Panc1 (cell line): ENCODE data around the gene FAM200C. TPM values are rescaled to one million over a fixed set of nuclear protein-coding genes. Genes with fewer than 3 reads are reported as not detected.
A peak's percentile ranks its signal among the peaks of the same experiment; 100 is the strongest.

ENCODE experiments used
- ATAC-seq: fragments of 200-7000 bp; cut with Tn5 transposase; 2 replicates; pipeline ENCODE4 v1.9.1; 2020; ENCODE audit warnings: mild to moderate bottlenecking, moderate library complexity
- BruUV-seq: library from RNA; stranded (reverse); fragments of 400-500 nt; replicated peaks from 2 replicates; lab custom pipeline; 2021; lab: Mats Ljungman, UMichigan
- CTCF ChIA-PET: fragments of 300-600 bp; sonication (Branson Sonifier 250); formaldehyde crosslinking; loops from one replicate; lab custom pipeline; 2022; ENCODE audit warnings: antibody characterized with exemption; lab: Charles Lee
- POLR2A ChIA-PET: fragments of 300-600 bp; sonication (Branson Sonifier 250); formaldehyde crosslinking; loops from one replicate; lab custom pipeline; 2022; ENCODE audit warnings: antibody characterized with exemption; lab: Charles Lee
- DNase-seq: peaks from one replicate; pipeline ENCODE4 v3.0.0-alpha.2; 2010; ENCODE audit warnings: low read depth, low spot score
- H3K27ac ChIP-seq: 2 replicates; pipeline ENCODE4 v1.5.1; 2011; ENCODE audit warnings: mild to moderate bottlenecking, low read length, inconsistent platforms
- H3K27me3 ChIP-seq: fragments of 200-500 bp; sonication (Bioruptor generic); 2 replicates; pipeline ENCODE4 v1.6.0; 2014; ENCODE audit warnings: low read length, inconsistent platforms; ENCODE audit not compliant: control insufficient read depth, insufficient read depth
- H3K36me3 ChIP-seq: fragments of 200-500 bp; sonication (Bioruptor generic); 2 replicates; pipeline ENCODE4 v1.5.1; 2014; ENCODE audit warnings: inconsistent platforms, mild to moderate bottlenecking, low read length, moderate library complexity; ENCODE audit not compliant: control insufficient read depth, insufficient read depth
- H3K4me1 ChIP-seq: 2 replicates; pipeline ENCODE4 v1.5.1; 2011; ENCODE audit warnings: inconsistent platforms, mild to moderate bottlenecking, low read length, moderate library complexity; ENCODE audit not compliant: control insufficient read depth, insufficient read depth
- H3K4me3 ChIP-seq, 2 experiments: 2 replicates each; pipeline ENCODE4 v1.5.1; 2011 to 2012; ENCODE audit warnings: low read depth in 2 of 2, low read length in 2 of 2, mild to moderate bottlenecking in 2 of 2, inconsistent platforms in 1 of 2, moderate library complexity in 1 of 2
- H3K9me3 ChIP-seq: fragments of 200-500 bp; sonication (Bioruptor generic); 2 replicates; pipeline ENCODE4 v1.5.1; 2014; ENCODE audit warnings: low read depth, mild to moderate bottlenecking, inconsistent platforms, low read length, moderate library complexity; ENCODE audit not compliant: control insufficient read depth, insufficient read depth
- POLR2AphosphoS5 ChIP-seq: IDR thresholded peaks from 2 replicates; pipeline ENCODE4 v1.6.1; 2012; ENCODE audit warnings: mild to moderate bottlenecking, low read depth, low read length, moderate library complexity
- SIN3A ChIP-seq: IDR thresholded peaks from 2 replicates; pipeline ENCODE4 v1.6.1; 2012; ENCODE audit warnings: low read depth, mild to moderate bottlenecking, low read length, moderate library complexity, borderline replicate concordance; ENCODE audit not compliant: insufficient read depth
- TCF7L2 ChIP-seq: IDR thresholded peaks from 2 replicates; pipeline ENCODE4 v1.6.1; 2011; ENCODE audit warnings: mild to moderate bottlenecking, low read depth, low read length, inconsistent platforms
- in situ Hi-C: cut with HindIII; loops from 2 replicates; pipeline ENCODE4 v1.10.0; 2016; ENCODE audit warnings: low sequenced_read_pairs, low pct_unique_long_range_greater_than_20kb
- intact Hi-C: fragments of 100-400 bp; cut with micrococcal nuclease; formaldehyde crosslinking; loops from one replicate; pipeline ENCODE4 v1.10.0; 2022; ENCODE audit not compliant: unreplicated experiment
- total RNA-seq: library from RNA; stranded (reverse); gene quantifications from one replicate; pipeline ENCODE4 v1.2.1, GENCODE V29; 2021; ENCODE audit not compliant: unreplicated experiment
- TF ChIP-seq, protein P1 (sequence below), 2 experiments: IDR thresholded peaks; 2 replicates each; pipeline ENCODE4 v1.6.1; 2011 to 2012; ENCODE audit warnings: low read depth in 2 of 2, control low read depth in 1 of 2, low read length in 1 of 2, mild to moderate bottlenecking in 1 of 2, moderate library complexity in 1 of 2; ENCODE audit not compliant: insufficient read depth in 1 of 2
- TF ChIP-seq, protein P2 (sequence below): fragments of 450-650 bp; IDR thresholded peaks from 2 replicates; pipeline ENCODE4 v1.5.1; 2017; ENCODE audit warnings: mild to moderate bottlenecking

FAM200C gene
- total RNA-seq, 1 experiment from 2014 or later: 3.0 TPM

DNA sequence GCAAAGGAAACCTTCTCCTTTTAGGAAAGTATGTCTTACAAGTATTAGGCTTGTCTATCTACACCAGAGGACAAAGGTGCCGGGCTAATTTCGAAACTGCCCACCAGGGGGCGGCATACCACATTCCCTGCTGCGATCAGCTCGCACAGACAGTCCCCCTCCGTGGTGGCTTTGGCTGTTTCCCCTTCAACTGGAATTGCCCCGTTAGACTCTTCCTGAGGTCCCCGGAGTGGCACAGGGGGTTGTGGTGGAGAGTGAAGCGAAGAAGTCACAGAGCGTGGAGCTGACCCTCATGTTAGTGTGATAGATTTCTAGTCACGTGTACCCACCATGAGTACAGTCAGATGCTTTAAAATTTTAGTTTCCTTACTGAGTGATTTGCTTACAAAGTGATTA, 39.3 kb upstream of the FAM200C start:
- no peaks in the 10 kb centered on the region for H3K36me3 ChIP-seq
- ATAC-seq (peak; percentile 95), DNase-seq (peak; percentile 88)
- peak overlapping the region; percentile 39 to 62 for H3K4me3 ChIP-seq
- no peaks in the 10 kb centered on the region for H3K27me3 ChIP-seq
- CTCF ChIA-PET: interaction anchor here (0.7 to 2.1 kb wide), 5 partner anchors 20 to 209 kb away, joined by 3 to 15 read pairs (median 3); no protein-coding TSS in a partner anchor
- H3K9me3 ChIP-seq: no peaks in the 10 kb centered on the region
- BruUV-seq: no TSS peak
- peak overlapping the region; percentile 72; the same call in 1 of the 2 replicates for H3K27ac ChIP-seq
- in situ Hi-C loops: no loop called here
- intact Hi-C loops: loop anchor here (5.0 kb wide), 2 partner anchors 68 to 348 kb away; no protein-coding TSS in a partner anchor
- peaks cover 6% of the 10 kb centered on the region; the same call in 1 of the 2 replicates for H3K4me1 ChIP-seq
- TF ChIP-seq POLR2AphosphoS5 (no peak), SIN3A (no peak), TCF7L2 (no peak)
- TF ChIP-seq, protein P1, sequence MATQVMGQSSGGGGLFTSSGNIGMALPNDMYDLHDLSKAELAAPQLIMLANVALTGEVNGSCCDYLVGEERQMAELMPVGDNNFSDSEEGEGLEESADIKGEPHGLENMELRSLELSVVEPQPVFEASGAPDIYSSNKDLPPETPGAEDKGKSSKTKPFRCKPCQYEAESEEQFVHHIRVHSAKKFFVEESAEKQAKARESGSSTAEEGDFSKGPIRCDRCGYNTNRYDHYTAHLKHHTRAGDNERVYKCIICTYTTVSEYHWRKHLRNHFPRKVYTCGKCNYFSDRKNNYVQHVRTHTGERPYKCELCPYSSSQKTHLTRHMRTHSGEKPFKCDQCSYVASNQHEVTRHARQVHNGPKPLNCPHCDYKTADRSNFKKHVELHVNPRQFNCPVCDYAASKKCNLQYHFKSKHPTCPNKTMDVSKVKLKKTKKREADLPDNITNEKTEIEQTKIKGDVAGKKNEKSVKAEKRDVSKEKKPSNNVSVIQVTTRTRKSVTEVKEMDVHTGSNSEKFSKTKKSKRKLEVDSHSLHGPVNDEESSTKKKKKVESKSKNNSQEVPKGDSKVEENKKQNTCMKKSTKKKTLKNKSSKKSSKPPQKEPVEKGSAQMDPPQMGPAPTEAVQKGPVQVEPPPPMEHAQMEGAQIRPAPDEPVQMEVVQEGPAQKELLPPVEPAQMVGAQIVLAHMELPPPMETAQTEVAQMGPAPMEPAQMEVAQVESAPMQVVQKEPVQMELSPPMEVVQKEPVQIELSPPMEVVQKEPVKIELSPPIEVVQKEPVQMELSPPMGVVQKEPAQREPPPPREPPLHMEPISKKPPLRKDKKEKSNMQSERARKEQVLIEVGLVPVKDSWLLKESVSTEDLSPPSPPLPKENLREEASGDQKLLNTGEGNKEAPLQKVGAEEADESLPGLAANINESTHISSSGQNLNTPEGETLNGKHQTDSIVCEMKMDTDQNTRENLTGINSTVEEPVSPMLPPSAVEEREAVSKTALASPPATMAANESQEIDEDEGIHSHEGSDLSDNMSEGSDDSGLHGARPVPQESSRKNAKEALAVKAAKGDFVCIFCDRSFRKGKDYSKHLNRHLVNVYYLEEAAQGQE (IDR thresholded peaks at IDR 0.05; ENCODE audit: insufficient read depth in 1 of 2, low read depth in 2 of 2, low read length in 1 of 2): no peak
- TF ChIP-seq, protein P2, sequence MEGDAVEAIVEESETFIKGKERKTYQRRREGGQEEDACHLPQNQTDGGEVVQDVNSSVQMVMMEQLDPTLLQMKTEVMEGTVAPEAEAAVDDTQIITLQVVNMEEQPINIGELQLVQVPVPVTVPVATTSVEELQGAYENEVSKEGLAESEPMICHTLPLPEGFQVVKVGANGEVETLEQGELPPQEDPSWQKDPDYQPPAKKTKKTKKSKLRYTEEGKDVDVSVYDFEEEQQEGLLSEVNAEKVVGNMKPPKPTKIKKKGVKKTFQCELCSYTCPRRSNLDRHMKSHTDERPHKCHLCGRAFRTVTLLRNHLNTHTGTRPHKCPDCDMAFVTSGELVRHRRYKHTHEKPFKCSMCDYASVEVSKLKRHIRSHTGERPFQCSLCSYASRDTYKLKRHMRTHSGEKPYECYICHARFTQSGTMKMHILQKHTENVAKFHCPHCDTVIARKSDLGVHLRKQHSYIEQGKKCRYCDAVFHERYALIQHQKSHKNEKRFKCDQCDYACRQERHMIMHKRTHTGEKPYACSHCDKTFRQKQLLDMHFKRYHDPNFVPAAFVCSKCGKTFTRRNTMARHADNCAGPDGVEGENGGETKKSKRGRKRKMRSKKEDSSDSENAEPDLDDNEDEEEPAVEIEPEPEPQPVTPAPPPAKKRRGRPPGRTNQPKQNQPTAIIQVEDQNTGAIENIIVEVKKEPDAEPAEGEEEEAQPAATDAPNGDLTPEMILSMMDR: peak; percentile 86
- POLR2A ChIA-PET: no interaction called here

DNA sequence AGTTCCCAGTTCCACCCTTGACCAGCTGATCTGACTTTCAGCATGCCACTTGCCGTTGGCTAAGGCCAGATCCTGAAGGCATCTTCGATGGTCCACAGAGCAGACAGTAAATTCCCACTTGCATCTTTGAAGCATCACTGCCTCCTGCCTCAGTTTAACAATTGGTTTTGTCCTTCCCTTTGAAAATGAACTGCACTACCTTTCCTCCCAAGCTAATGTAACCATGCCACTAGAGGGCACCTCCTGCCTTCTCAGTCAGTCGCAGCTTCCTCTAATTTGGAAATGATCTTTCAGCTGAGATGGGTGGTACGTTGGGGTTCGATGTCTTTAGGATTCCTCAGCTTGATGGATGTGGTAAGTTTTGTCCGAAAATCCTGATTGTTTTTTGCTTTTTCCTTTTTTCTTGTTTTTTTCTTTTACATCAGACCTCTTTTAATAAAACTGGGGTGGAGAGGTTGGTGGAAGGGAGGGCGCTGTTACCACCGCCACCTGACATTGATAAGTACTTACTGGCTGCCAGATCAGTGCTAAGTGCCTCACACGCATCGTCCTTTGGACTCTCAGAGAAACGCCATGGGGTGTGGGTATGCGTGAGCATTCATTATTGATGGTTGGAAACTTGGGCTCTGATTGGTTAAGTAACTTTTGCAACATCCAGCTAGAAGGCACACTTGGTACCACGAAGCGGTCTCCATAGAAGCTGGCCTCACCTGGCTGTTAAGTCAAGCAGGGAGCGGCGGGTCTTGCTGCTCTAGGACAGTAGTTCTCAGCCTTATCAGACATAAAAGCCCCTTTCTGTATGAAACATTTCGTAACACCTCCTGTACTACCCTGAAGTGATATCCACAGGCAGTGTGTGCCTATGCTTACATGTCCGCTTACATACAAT, 38.7 kb upstream of the FAM200C start:
- Histone ChIP-seq H3K36me3 (no peaks in the 10 kb centered on the region), H3K4me1 (peaks cover 6% of the 10 kb centered on the region; the same call in 1 of the 2 replicates), H3K27me3 (no peaks in the 10 kb centered on the region), H3K9me3 (no peaks in the 10 kb centered on the region), H3K4me3 (peak overlapping the region; percentile 39 to 62), H3K27ac (peak overlapping the region; percentile 3; the same call in 1 of the 2 replicates)
- ATAC-seq: peak; percentile 85
- POLR2A ChIA-PET: no interaction called here
- BruUV-seq: no TSS peak
- TF ChIP-seq TCF7L2 (no peak), SIN3A (no peak)
- TF ChIP-seq, protein P2: peak; percentile 81
- TF ChIP-seq, protein P1 (IDR thresholded peaks at IDR 0.05; ENCODE audit: insufficient read depth in 1 of 2, low read depth in 2 of 2, low read length in 1 of 2): no peak
- CTCF ChIA-PET: interaction anchor here (0.5 to 2.1 kb wide), 5 partner anchors 25 to 210 kb away, joined by 3 to 15 read pairs (median 3); no protein-coding TSS in a partner anchor
- intact Hi-C loops (loop anchor here (5.0 kb wide), 2 partner anchors 69 to 349 kb away; no protein-coding TSS in a partner anchor), in situ Hi-C loops (no loop called here)
- DNase-seq: peak; percentile 77
